ENCODE measurements around the gene APLF. TPM values are rescaled to one million over a fixed set of nuclear protein-coding genes. Genes with fewer than 3 reads are reported as not detected.
"Not testable (repeated sequence)": the region's sequence is repeated elsewhere in the genome, so short reads cannot be mapped to it uniquely, and the experiment has no call there.

The APLF gene
- polyA plus RNA-seq, 1 of the 3 experiments (the other 2 are of a cell fraction), result 1.1 TPM

- H3F3A ChIP-seq (replicated peaks; ENCODE audit: insufficient read depth); H2AFZ ChIP-seq (ENCODE audit: low read depth); H3K27me3 ChIP-seq (ENCODE audit: insufficient read depth); H3K36me3 ChIP-seq (replicated peaks in 1 of 2; ENCODE audit: control insufficient read depth in 1 of 2, insufficient read depth in 2 of 2, low read length in 1 of 2); H3K4me2 ChIP-seq; H3K4me3 ChIP-seq (ENCODE audit: low read depth in 2 of 2, low read length in 1 of 2); H3K4me1 ChIP-seq (ENCODE audit: control insufficient read depth in 1 of 2, insufficient read depth in 2 of 2, low read depth in 1 of 2, low read length in 1 of 2); CTCF ChIA-PET; H3K9me3 ChIP-seq; H3K79me2 ChIP-seq (ENCODE audit: insufficient read depth); H3K27ac ChIP-seq (ENCODE audit: low read depth in 2 of 2, low read length in 1 of 2); DNase-seq; H4K20me1 ChIP-seq (ENCODE audit: insufficient read depth); H3K9me2 ChIP-seq; H3K9ac ChIP-seq; POLR2A ChIA-PET: not testable (repeated sequence)
- WGBS (ENCODE audit: low lambda C conversion rate), result 87% methylated on average over 4 of the region's 4 CpGs
These were observed 103.0 kb downstream of the APLF start for GRCh38 chr2:68570434-68570833.

- H3K9me3 ChIP-seq, result no peaks in the 10 kb centered on the region
- WGBS (ENCODE audit: low lambda C conversion rate), result 79% methylated on average over 2 of the region's 2 CpGs
- no peaks in the 10 kb centered on the region for H3F3A ChIP-seq (replicated peaks; ENCODE audit: insufficient read depth)
- H3K36me3 ChIP-seq (replicated peaks in 1 of 2; ENCODE audit: control insufficient read depth in 1 of 2, insufficient read depth in 2 of 2, low read length in 1 of 2), result peaks cover 1 to 2% of the 10 kb centered on the region in 2 experiments
- ChIA-PET POLR2A (no interaction called here), CTCF (no interaction called here)
- no peak overlapping the region for H3K4me2 ChIP-seq
- no peaks in the 10 kb centered on the region for H4K20me1 ChIP-seq (ENCODE audit: insufficient read depth)
- no peak overlapping the region for H3K27ac ChIP-seq (ENCODE audit: low read depth in 2 of 2, low read length in 1 of 2)
- no peak overlapping the region for H3K9ac ChIP-seq
- H2AFZ ChIP-seq (ENCODE audit: low read depth), result no peak overlapping the region
- no peaks in the 10 kb centered on the region for H3K4me1 ChIP-seq (ENCODE audit: control insufficient read depth in 1 of 2, insufficient read depth in 2 of 2, low read depth in 1 of 2, low read length in 1 of 2)
- no peak for TF ChIP-seq TCF12 (IDR thresholded peaks at IDR 0.05)
- no peak for TF ChIP-seq YY1 (IDR thresholded peaks at IDR 0.05; ENCODE audit: low read depth)
- TF ChIP-seq CHD2 (IDR thresholded peaks at IDR 0.05; ENCODE audit: low read length, partially characterized antibody), result no peak
- TF ChIP-seq RAD21 (IDR thresholded peaks at IDR 0.05; ENCODE audit: low read length), result no peak
- TF ChIP-seq RCOR1 (IDR thresholded peaks at IDR 0.05; ENCODE audit: low read length), result no peak
- no peak for TF ChIP-seq RXRA (IDR thresholded peaks at IDR 0.05; ENCODE audit: borderline replicate concordance, low read depth)
- no peak for TF ChIP-seq REST (IDR thresholded peaks at IDR 0.05; ENCODE audit: low read depth, low read length)
- TF ChIP-seq NRF1 (IDR thresholded peaks at IDR 0.05; ENCODE audit: low read depth, low read length), result no peak
- TF ChIP-seq IRF3 (IDR thresholded peaks at IDR 0.05; ENCODE audit: low read depth, low read length), result no peak
- H3K9me2 ChIP-seq, result no peaks in the 10 kb centered on the region
- H3K79me2 ChIP-seq (ENCODE audit: insufficient read depth), result no peaks in the 10 kb centered on the region
- no peak for DNase-seq
- H3K4me3 ChIP-seq (ENCODE audit: low read depth in 2 of 2, low read length in 1 of 2), result no peak overlapping the region
- H3K27me3 ChIP-seq (ENCODE audit: insufficient read depth), result no peaks in the 10 kb centered on the region
These were observed 106.9 kb downstream of the APLF start for GRCh38 chr2:68574202-68574791.

Measured in SK-N-SH (cell line).